Bronchus fibroblast of lung (primary cell): Measurements from ENCODE around the gene ZNF316. TPM values are rescaled to one million over a fixed set of nuclear protein-coding genes. Genes with fewer than 3 reads are reported as not detected.

Experiments used
- total RNA-seq: library from RNA; depleted of rRNA; stranded (reverse); fragments of >200 nt; gene quantifications from 2 replicates; pipeline ENCODE4 v1.2.3, GENCODE V29; 2015

Gene ZNF316
- 6.4 and 7.6 TPM in 2 replicates for total RNA-seq

DNA sequence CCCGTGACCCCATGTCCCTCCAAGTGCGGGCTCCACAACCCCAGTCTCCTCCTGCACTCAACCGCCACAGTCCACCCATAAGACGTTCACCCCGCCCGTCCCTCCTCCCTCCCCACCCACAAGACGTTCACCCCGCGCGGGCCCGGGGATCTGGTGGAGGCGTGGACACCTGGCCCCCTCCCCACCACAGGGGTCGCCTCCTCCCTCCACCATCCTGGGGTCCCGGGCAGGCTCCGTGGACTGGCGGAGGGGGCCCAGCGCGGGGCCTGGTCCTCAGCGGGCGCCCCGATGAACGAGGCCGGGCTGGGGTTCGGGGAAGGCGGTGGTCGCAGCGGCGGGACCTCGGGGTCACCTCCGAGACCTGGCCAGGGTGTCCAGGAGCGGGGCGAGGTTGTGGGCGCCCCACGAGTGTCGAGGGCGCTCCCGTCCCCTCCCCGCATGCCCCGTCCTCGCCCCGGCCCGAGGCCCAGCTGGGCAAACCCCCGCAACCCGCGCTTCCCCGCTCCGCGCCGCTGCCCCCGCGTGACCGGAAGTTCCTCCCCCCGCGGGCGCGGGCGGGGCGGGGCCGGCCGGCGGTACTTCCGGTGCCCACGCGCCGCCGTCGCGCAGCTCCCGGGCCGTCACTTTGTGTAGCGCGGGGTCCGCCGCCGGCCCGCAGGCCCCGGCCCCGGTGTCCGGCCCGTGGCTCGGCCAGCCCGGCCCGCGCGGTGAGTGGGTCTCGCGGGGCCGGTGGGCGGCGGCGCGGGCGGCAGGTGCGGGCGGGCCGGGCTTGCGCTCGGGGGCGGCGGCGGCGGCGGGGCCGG is at the start of gene ZNF316:
Gene ZNF316, plus strand, starts transcription at position 578 of the 803 bp plus-strand sequence. CDS start 5,092 bp downstream, outside the sequence.

DNA sequence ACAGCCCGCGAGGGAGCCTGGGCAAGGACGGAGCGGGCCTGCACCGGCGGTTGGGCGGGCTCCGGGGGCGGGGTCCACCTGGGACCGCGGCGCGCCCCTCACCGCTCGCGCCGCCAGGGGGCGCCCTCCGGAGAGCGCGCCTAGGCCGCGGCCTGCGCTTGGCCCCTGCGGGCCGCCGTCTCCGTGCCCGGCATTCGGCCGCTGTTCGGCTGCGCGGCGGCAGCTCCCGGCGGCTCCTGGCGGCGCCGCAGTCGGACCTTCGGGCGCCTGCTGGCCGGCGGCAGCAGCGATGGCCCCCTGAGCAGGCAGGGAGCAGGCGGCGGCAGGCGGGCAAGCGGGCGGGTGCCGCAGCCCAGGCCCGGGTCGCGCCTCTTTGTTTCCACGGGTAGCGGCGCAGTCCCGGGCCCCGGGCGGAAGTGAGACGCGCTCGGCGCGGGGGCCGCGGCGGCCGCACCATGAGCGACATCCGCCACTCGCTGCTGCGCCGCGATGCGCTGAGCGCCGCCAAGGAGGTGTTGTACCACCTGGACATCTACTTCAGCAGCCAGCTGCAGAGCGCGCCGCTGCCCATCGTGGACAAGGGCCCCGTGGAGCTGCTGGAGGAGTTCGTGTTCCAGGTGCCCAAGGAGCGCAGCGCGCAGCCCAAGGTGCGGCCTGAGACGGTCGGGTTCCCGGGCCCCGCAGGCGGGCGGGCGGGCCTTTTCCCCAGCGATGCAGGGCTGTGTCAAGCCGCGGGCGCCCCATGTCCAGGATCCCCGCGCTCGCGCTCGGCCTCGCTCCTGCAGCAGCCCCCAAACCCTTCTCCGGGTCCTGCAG is 47.1 kb upstream of the ZNF316 start, which contains the start of gene INTS15:
Gene INTS15, plus strand, starts transcription at position 193 of the 816 bp plus-strand sequence. Its CDS starts 263 bp downstream, at position 456.

DNA sequence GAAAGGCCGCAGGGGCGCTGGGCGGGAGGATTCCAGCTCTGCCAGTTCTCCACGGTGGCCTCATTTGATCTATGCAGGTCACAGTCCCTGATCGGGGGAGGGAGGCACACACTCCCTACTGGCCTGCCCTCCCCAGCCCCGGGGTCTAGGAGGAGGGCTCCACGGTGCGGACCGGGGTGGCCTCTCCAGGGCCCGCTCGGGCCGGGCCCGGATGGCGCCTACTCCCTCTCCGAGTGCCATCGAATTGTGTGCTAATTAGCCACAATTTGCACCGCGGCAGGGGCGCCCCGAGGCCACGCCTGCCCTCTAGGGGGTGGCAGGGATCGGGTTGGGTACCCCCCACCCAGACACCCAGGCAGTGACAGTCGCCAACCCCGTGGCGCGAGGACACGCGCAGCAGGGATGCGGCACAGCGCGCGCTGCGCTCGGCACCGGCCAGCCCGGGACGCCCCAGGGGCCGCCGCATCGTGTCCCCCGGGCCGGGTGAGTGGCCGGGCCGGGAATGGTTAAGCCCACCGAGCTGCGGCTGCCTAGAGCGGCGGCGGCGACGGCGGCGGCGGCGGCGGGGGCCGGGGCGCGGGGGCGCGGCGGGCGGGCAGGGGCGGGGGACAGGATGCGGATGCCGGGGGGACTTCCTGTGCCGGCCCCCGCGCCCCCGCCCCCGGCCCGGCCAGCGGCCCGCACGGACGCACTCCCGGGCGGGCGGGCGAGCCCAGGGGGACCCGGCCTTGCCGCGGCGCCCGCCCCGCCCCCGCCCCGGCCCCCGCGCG is 22.0 kb upstream of the ZNF316 start, which contains the start of gene ZNF853:
Gene ZNF853, plus strand, starts transcription at position 658 of the 770 bp plus-strand sequence. CDS start 565 bp downstream, outside the sequence.

Other genes starting within 250 kb of the ZNF316 start
- gene DAGLB, start 189.4 kb upstream of the ZNF316 start, total RNA-seq = 9.4 and 11.6 TPM in 2 replicates
- gene KDELR2, start 153.2 kb upstream of the ZNF316 start, total RNA-seq = 151 and 164 TPM in 2 replicates
- 0.15 and 0.17 TPM in 2 replicates for gene GRID2IP, start 85.9 kb upstream of the ZNF316 start, total RNA-seq
- gene ZDHHC4, start 59.9 kb upstream of the ZNF316 start, total RNA-seq = 45.7 and 52.0 TPM in 2 replicates
- 19.7 and 23.3 TPM in 2 replicates for gene INTS15, start 47.3 kb upstream of the ZNF316 start, total RNA-seq
- 4.0 and 4.8 TPM in 2 replicates for gene ZNF853, start 21.7 kb upstream of the ZNF316 start, total RNA-seq
- gene ZNF12, start 69.6 kb downstream of the ZNF316 start, total RNA-seq = 6.2 TPM in 2 replicates
- not detected in 2 replicates for gene RSPH10B2, start 116.8 kb downstream of the ZNF316 start, total RNA-seq
- 16.8 and 23.2 TPM in 2 replicates for gene CCZ1B, start 189.0 kb downstream of the ZNF316 start, total RNA-seq